GM12874 (cell line): ENCODE data around the gene APBA2.

Source experiments
- CTCF ChIP-seq: IDR thresholded peaks from 2 replicates; pipeline ENCODE4 v1.5.1; 2011; ENCODE audit warnings: low read depth, mild to moderate bottlenecking, control low read depth, low read length, moderate library complexity; ENCODE audit not compliant: insufficient read depth

Gene APBA2

GRCh38 chr15:28909958-28910500 lies 24.3 kb downstream of the APBA2 start:
- TF ChIP-seq CTCF, result no peak

- TF ChIP-seq CTCF, result no peak
Observed at GRCh38 chr15:28911310-28911931, 25.6 kb downstream of the APBA2 start.

- no peak for TF ChIP-seq CTCF
Observed at GRCh38 chr15:28912422-28912821, 26.6 kb downstream of the APBA2 start.

- no peak for TF ChIP-seq CTCF
Observed at GRCh38 chr15:28913171-28913765, 27.5 kb downstream of the APBA2 start.

- TF ChIP-seq CTCF, result no peak
Observed at GRCh38 chr15:28914046-28914445, 28.3 kb downstream of the APBA2 start.

- no peak for TF ChIP-seq CTCF
Observed at GRCh38 chr15:28914483-28915023, 28.8 kb downstream of the APBA2 start.

- no peak for TF ChIP-seq CTCF
Observed at GRCh38 chr15:28915041-28915810, 29.5 kb downstream of the APBA2 start.
